Cardiac muscle cell (in vitro differentiated cells and primary cell): ENCODE results near the gene LRIG1. TPM values are rescaled to one million over a fixed set of nuclear protein-coding genes. Genes with fewer than 3 reads are reported as not detected.

Experiments
- DNase-seq, 2 donors: peaks; one replicate each; pipeline versions ENCODE4 v3.0.0 to v3.0.0-alpha.2; 2010 to 2017; ENCODE audit warnings: low read depth in 1 of 2, low spot score in 1 of 2
- H3K27ac ChIP-seq: fragments of 200-600 bp; sonication (generic); 2 replicates; pipeline ENCODE4 v1.5.1; 2016
- H3K27me3 ChIP-seq: fragments of 200-600 bp; sonication (generic); 2 replicates; pipeline ENCODE4 v1.6.0; 2016; ENCODE audit warnings: control low read depth
- H3K36me3 ChIP-seq: fragments of 200-600 bp; sonication (generic); 2 replicates; pipeline ENCODE4 v1.5.1; 2016; ENCODE audit warnings: control low read depth
- H3K4me1 ChIP-seq: fragments of 200-600 bp; sonication (generic); 2 replicates; pipeline ENCODE4 v1.8.1; 2017; ENCODE audit warnings: low read depth, mild to moderate bottlenecking, mixed run types
- H3K4me3 ChIP-seq: fragments of 200-600 bp; sonication (generic); 2 replicates; pipeline ENCODE4 v1.5.1; 2016; ENCODE audit warnings: mild to moderate bottlenecking
- H3K9me3 ChIP-seq: fragments of 200-600 bp; sonication (generic); 2 replicates; pipeline ENCODE4 v1.5.1; 2017; ENCODE audit warnings: low read depth, mild to moderate bottlenecking, control low read depth
- CTCF ChIP-seq: IDR thresholded peaks from 2 replicates; pipeline ENCODE4 v1.5.1; 2012; ENCODE audit warnings: low read depth, mild to moderate bottlenecking, low read length
- polyA plus RNA-seq: library from polyadenylated mRNA; unstranded; fragments of >200 nt; fragmentation: Nextera tagmentation; extraction: Ambion mirVana; gene quantifications from 2 replicates; pipeline ENCODE4 v1.2.1, GENCODE V29; 2016
- total RNA-seq: library from RNA; depleted of rRNA; stranded (reverse); fragments of >200 nt; gene quantifications from 2 replicates; pipeline ENCODE4 v1.2.3, GENCODE V29; 2016

Gene LRIG1
- total and polyA plus RNA-seq, 2 experiments from 2014 or later: 27.8 to 51.1 TPM

- Histone ChIP-seq H3K9me3 (no peaks in the 10 kb centered on the region), H3K27ac (no peak overlapping the region), H3K36me3 (no peaks in the 10 kb centered on the region), H3K4me3 (no peak overlapping the region), H3K4me1 (peaks cover 3% of the 10 kb centered on the region), H3K27me3 (no peaks in the 10 kb centered on the region)
- DNase-seq: no peak
- TF ChIP-seq CTCF: no peak
Measured at GRCh38 chr3:66538390-66538789, 37.6 kb upstream of the LRIG1 start.

GRCh38 chr3:66537735-66538134, 36.9 kb upstream of the LRIG1 start:
- H3K4me3 ChIP-seq: no peak overlapping the region
- no peak for DNase-seq
- TF ChIP-seq CTCF: no peak
- H3K4me1 ChIP-seq: peaks cover 3% of the 10 kb centered on the region
- H3K27ac ChIP-seq: no peak overlapping the region
- H3K27me3 ChIP-seq: no peaks in the 10 kb centered on the region
- H3K36me3 ChIP-seq: no peaks in the 10 kb centered on the region
- no peaks in the 10 kb centered on the region for H3K9me3 ChIP-seq

GRCh38 chr3:66536791-66537190, 36.0 kb upstream of the LRIG1 start:
- peaks cover 3% of the 10 kb centered on the region for H3K4me1 ChIP-seq
- no peaks in the 10 kb centered on the region for H3K9me3 ChIP-seq
- TF ChIP-seq CTCF: no peak
- DNase-seq: no peak
- H3K27me3 ChIP-seq: no peaks in the 10 kb centered on the region
- H3K27ac ChIP-seq: no peak overlapping the region
- no peak overlapping the region for H3K4me3 ChIP-seq
- no peaks in the 10 kb centered on the region for H3K36me3 ChIP-seq

- H3K36me3 ChIP-seq: no peaks in the 10 kb centered on the region
- TF ChIP-seq CTCF: no peak
- no peak for DNase-seq
Measured at GRCh38 chr3:66534304-66534845, 33.6 kb upstream of the LRIG1 start.

GRCh38 chr3:66532613-66533012, 31.8 kb upstream of the LRIG1 start:
- no peak for DNase-seq
- Histone ChIP-seq H3K4me3 (no peak overlapping the region), H3K27me3 (no peaks in the 10 kb centered on the region), H3K4me1 (peaks cover under 1% of the 10 kb centered on the region), H3K9me3 (no peaks in the 10 kb centered on the region), H3K36me3 (no peaks in the 10 kb centered on the region), H3K27ac (no peak overlapping the region)
- TF ChIP-seq CTCF: no peak

More at GRCh38 chr3:66534304-66534845, 33.6 kb upstream of the LRIG1 start:
- no peak overlapping the region for H3K27ac ChIP-seq
- H3K4me1 ChIP-seq: peaks cover 3% of the 10 kb centered on the region
- no peaks in the 10 kb centered on the region for H3K9me3 ChIP-seq
- H3K27me3 ChIP-seq: no peaks in the 10 kb centered on the region
- no peak overlapping the region for H3K4me3 ChIP-seq
